GM23338 (cell line): ENCODE results near the gene LAMA1.

Experiments
- CREB1 ChIP-seq: fragments of 250-450 bp; sonication (Bioruptor Pico); IDR thresholded peaks from 2 replicates; pipeline ENCODE4 v1.5.0; 2020; ENCODE audit warnings: low read depth, mild to moderate bottlenecking, moderate library complexity
- EZH2 ChIP-seq: fragments of 200-600 bp; sonication (generic); IDR thresholded peaks from one replicate; pipeline ENCODE4 v1.8.0; 2017; ENCODE audit warnings: antibody characterized with exemption, mild to moderate bottlenecking, low read depth; ENCODE audit not compliant: unreplicated experiment
- EZH2phosphoT487 ChIP-seq: fragments of 200-600 bp; sonication (generic); IDR thresholded peaks from one replicate; pipeline ENCODE4 v1.8.1; 2018; ENCODE audit warnings: antibody characterized with exemption; ENCODE audit not compliant: unreplicated experiment
- JUNB ChIP-seq: IDR thresholded peaks from one replicate; pipeline ENCODE4 v1.6.1; 2016; ENCODE audit warnings: antibody characterized with exemption; ENCODE audit not compliant: unreplicated experiment
- NANOG ChIP-seq: IDR thresholded peaks from 2 replicates; pipeline ENCODE4 v1.6.1; 2016; ENCODE audit warnings: antibody characterized with exemption, borderline replicate concordance
- POLR2AphosphoS5 ChIP-seq: IDR thresholded peaks from 2 replicates; pipeline ENCODE4 v1.6.1; 2016; ENCODE audit warnings: antibody characterized with exemption, low read depth
- ZNF114 ChIP-seq: fragments of 250-450 bp; sonication (Bioruptor Pico); IDR thresholded peaks from 2 replicates; pipeline ENCODE4 v1.5.0; 2020; ENCODE audit warnings: mild to moderate bottlenecking, moderate library complexity
- TF ChIP-seq, protein P1 (sequence below), 2 experiments: fragments of 200-600 bp in 1 of 2; sonication (generic) in 1 of 2; conservative IDR thresholded peaks; 2 replicates each; pipeline versions ENCODE4 v1.5.1 to v1.6.1; 2016 to 2017; ENCODE audit warnings: antibody characterized with exemption in 2 of 2, low read depth in 2 of 2, mild to moderate bottlenecking in 2 of 2, moderate library complexity in 1 of 2
- TF ChIP-seq, protein P2 (sequence below): IDR thresholded peaks from one replicate; pipeline ENCODE4 v1.6.1; 2018; ENCODE audit warnings: antibody characterized with exemption; ENCODE audit not compliant: unreplicated experiment
- TF ChIP-seq, protein P3 (sequence below): IDR thresholded peaks from 2 replicates; pipeline ENCODE4 v1.6.1; 2016; ENCODE audit warnings: antibody characterized with exemption
- TF ChIP-seq, protein P4 (sequence below): fragments of 250-450 bp; sonication (Bioruptor Pico); IDR thresholded peaks from 2 replicates; pipeline ENCODE4 v1.5.0; 2020; ENCODE audit warnings: mild to moderate bottlenecking, moderate library complexity

GRCh38 chr18:7023063-7023580, 94.5 kb downstream of the LAMA1 start:
- TF ChIP-seq, protein P1, sequence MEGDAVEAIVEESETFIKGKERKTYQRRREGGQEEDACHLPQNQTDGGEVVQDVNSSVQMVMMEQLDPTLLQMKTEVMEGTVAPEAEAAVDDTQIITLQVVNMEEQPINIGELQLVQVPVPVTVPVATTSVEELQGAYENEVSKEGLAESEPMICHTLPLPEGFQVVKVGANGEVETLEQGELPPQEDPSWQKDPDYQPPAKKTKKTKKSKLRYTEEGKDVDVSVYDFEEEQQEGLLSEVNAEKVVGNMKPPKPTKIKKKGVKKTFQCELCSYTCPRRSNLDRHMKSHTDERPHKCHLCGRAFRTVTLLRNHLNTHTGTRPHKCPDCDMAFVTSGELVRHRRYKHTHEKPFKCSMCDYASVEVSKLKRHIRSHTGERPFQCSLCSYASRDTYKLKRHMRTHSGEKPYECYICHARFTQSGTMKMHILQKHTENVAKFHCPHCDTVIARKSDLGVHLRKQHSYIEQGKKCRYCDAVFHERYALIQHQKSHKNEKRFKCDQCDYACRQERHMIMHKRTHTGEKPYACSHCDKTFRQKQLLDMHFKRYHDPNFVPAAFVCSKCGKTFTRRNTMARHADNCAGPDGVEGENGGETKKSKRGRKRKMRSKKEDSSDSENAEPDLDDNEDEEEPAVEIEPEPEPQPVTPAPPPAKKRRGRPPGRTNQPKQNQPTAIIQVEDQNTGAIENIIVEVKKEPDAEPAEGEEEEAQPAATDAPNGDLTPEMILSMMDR (conservative IDR thresholded peaks at IDR 0.05; ENCODE audit: low read depth in 2 of 2), result no peak
- TF ChIP-seq, protein P2, sequence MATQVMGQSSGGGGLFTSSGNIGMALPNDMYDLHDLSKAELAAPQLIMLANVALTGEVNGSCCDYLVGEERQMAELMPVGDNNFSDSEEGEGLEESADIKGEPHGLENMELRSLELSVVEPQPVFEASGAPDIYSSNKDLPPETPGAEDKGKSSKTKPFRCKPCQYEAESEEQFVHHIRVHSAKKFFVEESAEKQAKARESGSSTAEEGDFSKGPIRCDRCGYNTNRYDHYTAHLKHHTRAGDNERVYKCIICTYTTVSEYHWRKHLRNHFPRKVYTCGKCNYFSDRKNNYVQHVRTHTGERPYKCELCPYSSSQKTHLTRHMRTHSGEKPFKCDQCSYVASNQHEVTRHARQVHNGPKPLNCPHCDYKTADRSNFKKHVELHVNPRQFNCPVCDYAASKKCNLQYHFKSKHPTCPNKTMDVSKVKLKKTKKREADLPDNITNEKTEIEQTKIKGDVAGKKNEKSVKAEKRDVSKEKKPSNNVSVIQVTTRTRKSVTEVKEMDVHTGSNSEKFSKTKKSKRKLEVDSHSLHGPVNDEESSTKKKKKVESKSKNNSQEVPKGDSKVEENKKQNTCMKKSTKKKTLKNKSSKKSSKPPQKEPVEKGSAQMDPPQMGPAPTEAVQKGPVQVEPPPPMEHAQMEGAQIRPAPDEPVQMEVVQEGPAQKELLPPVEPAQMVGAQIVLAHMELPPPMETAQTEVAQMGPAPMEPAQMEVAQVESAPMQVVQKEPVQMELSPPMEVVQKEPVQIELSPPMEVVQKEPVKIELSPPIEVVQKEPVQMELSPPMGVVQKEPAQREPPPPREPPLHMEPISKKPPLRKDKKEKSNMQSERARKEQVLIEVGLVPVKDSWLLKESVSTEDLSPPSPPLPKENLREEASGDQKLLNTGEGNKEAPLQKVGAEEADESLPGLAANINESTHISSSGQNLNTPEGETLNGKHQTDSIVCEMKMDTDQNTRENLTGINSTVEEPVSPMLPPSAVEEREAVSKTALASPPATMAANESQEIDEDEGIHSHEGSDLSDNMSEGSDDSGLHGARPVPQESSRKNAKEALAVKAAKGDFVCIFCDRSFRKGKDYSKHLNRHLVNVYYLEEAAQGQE, result no peak
- no peak for TF ChIP-seq ZNF114 (CRISPR knock-in tag)
- TF ChIP-seq, protein P3, sequence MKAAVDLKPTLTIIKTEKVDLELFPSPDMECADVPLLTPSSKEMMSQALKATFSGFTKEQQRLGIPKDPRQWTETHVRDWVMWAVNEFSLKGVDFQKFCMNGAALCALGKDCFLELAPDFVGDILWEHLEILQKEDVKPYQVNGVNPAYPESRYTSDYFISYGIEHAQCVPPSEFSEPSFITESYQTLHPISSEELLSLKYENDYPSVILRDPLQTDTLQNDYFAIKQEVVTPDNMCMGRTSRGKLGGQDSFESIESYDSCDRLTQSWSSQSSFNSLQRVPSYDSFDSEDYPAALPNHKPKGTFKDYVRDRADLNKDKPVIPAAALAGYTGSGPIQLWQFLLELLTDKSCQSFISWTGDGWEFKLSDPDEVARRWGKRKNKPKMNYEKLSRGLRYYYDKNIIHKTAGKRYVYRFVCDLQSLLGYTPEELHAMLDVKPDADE, result no peak
- TF ChIP-seq POLR2AphosphoS5, result no peak
- no peak for TF ChIP-seq JUNB
- TF ChIP-seq EZH2, result no peak
- no peak for TF ChIP-seq EZH2phosphoT487
- TF ChIP-seq CREB1 (CRISPR knock-in tag), result no peak
- TF ChIP-seq NANOG, result no peak
- TF ChIP-seq, protein P4, sequence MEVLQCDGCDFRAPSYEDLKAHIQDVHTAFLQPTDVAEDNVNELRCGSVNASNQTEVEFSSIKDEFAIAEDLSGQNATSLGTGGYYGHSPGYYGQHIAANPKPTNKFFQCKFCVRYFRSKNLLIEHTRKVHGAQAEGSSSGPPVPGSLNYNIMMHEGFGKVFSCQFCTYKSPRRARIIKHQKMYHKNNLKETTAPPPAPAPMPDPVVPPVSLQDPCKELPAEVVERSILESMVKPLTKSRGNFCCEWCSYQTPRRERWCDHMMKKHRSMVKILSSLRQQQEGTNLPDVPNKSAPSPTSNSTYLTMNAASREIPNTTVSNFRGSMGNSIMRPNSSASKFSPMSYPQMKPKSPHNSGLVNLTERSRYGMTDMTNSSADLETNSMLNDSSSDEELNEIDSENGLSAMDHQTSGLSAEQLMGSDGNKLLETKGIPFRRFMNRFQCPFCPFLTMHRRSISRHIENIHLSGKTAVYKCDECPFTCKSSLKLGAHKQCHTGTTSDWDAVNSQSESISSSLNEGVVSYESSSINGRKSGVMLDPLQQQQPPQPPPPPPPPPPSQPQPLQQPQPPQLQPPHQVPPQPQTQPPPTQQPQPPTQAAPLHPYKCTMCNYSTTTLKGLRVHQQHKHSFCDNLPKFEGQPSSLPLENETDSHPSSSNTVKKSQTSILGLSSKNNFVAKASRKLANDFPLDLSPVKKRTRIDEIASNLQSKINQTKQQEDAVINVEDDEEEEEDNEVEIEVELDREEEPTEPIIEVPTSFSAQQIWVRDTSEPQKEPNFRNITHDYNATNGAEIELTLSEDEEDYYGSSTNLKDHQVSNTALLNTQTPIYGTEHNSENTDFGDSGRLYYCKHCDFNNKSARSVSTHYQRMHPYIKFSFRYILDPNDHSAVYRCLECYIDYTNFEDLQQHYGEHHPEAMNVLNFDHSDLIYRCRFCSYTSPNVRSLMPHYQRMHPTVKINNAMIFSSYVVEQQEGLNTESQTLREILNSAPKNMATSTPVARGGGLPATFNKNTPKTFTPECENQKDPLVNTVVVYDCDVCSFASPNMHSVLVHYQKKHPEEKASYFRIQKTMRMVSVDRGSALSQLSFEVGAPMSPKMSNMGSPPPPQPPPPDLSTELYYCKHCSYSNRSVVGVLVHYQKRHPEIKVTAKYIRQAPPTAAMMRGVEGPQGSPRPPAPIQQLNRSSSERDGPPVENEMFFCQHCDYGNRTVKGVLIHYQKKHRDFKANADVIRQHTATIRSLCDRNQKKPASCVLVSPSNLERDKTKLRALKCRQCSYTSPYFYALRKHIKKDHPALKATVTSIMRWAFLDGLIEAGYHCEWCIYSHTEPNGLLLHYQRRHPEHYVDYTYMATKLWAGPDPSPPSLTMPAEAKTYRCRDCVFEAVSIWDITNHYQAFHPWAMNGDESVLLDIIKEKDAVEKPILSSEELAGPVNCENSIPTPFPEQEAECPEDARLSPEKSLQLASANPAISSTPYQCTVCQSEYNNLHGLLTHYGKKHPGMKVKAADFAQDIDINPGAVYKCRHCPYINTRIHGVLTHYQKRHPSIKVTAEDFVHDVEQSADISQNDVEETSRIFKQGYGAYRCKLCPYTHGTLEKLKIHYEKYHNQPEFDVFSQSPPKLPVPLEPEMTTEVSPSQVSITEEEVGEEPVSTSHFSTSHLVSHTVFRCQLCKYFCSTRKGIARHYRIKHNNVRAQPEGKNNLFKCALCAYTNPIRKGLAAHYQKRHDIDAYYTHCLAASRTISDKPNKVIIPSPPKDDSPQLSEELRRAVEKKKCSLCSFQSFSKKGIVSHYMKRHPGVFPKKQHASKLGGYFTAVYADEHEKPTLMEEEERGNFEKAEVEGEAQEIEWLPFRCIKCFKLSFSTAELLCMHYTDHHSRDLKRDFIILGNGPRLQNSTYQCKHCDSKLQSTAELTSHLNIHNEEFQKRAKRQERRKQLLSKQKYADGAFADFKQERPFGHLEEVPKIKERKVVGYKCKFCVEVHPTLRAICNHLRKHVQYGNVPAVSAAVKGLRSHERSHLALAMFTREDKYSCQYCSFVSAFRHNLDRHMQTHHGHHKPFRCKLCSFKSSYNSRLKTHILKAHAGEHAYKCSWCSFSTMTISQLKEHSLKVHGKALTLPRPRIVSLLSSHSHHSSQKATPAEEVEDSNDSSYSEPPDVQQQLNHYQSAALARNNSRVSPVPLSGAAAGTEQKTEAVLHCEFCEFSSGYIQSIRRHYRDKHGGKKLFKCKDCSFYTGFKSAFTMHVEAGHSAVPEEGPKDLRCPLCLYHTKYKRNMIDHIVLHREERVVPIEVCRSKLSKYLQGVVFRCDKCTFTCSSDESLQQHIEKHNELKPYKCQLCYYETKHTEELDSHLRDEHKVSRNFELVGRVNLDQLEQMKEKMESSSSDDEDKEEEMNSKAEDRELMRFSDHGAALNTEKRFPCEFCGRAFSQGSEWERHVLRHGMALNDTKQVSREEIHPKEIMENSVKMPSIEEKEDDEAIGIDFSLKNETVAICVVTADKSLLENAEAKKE (CRISPR knock-in tag), result no peak
